ENCODE data around the gene SYT12.

DNA sequence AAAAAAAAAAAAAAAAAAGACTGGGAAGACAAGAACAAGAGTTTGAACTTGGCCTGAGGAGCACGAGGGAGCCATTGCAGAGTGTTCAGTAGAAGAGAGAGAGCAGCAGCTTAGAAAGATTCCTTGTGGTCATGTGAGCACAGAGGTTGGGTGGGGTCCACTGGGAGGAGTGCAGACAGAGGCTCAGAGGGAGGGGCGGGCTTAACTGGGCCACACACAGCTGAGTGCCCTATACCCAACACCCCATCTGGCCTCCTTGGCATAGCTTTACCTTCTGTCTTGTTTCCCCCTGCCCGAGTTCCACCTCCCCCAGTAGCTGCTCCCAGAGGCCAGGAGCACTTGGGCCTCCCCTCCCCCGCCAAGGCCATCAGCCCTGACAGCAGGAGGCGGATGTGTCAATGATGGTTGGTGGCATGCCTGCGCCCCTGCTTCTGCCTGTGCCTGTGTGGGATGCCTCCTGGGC, 35.7 kb upstream of the SYT12 start:
- TF ChIP-seq GTF2F1 (IDR thresholded peaks at IDR 0.05; ENCODE audit: borderline replicate concordance, low read depth, low read length) (no peak), CBX5 (IDR thresholded peaks at IDR 0.05; ENCODE audit: low read depth, low read length) (no peak), JUND (IDR thresholded peaks at IDR 0.05; ENCODE audit: low read length) (no peak), MAFK (IDR thresholded peaks at IDR 0.05; ENCODE audit: low read depth, low read length) (no peak), TAF7 (optimal IDR thresholded peaks at IDR 0.05; ENCODE audit: borderline replicate concordance, low read depth, low read length) (no peak), POLR2A (IDR thresholded peaks at IDR 0.05; ENCODE audit: control extremely low read depth in 1 of 2, low read depth in 2 of 2, low read length in 2 of 2) (no peak), EP300 (IDR thresholded peaks at IDR 0.05; ENCODE audit: borderline replicate concordance in 1 of 2, low read depth in 2 of 2, low read length in 2 of 2) (no peak), POLR2AphosphoS5 (IDR thresholded peaks at IDR 0.05; ENCODE audit: low read depth, low read length) (no peak), JUN (IDR thresholded peaks at IDR 0.05; ENCODE audit: low read depth, low read length) (no peak), YY1 (IDR thresholded peaks at IDR 0.05; ENCODE audit: low read depth, low read length) (no peak), EZH2 (IDR thresholded peaks at IDR 0.05; ENCODE audit: low read depth, low read length, severe bottlenecking) (no peak)
- TF ChIP-seq, protein P1, sequence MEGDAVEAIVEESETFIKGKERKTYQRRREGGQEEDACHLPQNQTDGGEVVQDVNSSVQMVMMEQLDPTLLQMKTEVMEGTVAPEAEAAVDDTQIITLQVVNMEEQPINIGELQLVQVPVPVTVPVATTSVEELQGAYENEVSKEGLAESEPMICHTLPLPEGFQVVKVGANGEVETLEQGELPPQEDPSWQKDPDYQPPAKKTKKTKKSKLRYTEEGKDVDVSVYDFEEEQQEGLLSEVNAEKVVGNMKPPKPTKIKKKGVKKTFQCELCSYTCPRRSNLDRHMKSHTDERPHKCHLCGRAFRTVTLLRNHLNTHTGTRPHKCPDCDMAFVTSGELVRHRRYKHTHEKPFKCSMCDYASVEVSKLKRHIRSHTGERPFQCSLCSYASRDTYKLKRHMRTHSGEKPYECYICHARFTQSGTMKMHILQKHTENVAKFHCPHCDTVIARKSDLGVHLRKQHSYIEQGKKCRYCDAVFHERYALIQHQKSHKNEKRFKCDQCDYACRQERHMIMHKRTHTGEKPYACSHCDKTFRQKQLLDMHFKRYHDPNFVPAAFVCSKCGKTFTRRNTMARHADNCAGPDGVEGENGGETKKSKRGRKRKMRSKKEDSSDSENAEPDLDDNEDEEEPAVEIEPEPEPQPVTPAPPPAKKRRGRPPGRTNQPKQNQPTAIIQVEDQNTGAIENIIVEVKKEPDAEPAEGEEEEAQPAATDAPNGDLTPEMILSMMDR (IDR thresholded peaks at IDR 0.05; ENCODE audit: control extremely low read depth in 1 of 3, insufficient read depth in 1 of 3, low read depth in 1 of 3, low read length in 3 of 3), result no peak
